NCI-H748 (cell line): ENCODE measurements around the gene MYO3B.
"Not testable (repeated sequence)": the region's sequence is repeated elsewhere in the genome, so short reads cannot be mapped to it uniquely, and the experiment has no call there.

Experiments
- DNase-seq: peaks from one replicate; lab custom pipeline; 2025; ENCODE audit not compliant: unreplicated experiment; lab: John Stamatoyannopoulos, UW

The MYO3B gene

DNA sequence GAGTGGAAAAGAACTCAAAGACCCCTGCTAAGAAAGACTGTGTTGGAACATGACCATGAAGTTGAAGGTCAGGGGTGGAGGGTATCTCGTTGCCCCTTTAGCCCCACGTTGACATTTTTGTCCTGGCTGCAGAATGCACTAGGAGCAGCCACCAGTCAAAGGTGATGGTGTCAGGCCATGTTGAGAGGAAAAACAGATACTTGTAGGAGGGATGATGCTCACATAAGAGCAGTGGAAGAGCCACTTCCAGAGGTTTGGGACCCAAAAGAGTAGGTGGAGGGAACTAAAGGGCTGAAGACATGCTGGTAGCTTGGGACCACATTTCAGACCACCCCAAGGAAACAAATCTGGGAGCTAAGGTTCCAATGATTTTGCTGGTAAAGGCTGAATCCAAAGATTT, 159.0 kb downstream of the MYO3B start:
- no peak for DNase-seq

- DNase-seq = peak; percentile 81
Observed at GRCh38 chr2:170339322-170339721, 161.4 kb downstream of the MYO3B start.

- DNase-seq = peak; percentile 78
Observed at GRCh38 chr2:170339750-170340692, 162.1 kb downstream of the MYO3B start.

- DNase-seq = no peak
Observed at GRCh38 chr2:170340693-170341068, 162.7 kb downstream of the MYO3B start.

DNA sequence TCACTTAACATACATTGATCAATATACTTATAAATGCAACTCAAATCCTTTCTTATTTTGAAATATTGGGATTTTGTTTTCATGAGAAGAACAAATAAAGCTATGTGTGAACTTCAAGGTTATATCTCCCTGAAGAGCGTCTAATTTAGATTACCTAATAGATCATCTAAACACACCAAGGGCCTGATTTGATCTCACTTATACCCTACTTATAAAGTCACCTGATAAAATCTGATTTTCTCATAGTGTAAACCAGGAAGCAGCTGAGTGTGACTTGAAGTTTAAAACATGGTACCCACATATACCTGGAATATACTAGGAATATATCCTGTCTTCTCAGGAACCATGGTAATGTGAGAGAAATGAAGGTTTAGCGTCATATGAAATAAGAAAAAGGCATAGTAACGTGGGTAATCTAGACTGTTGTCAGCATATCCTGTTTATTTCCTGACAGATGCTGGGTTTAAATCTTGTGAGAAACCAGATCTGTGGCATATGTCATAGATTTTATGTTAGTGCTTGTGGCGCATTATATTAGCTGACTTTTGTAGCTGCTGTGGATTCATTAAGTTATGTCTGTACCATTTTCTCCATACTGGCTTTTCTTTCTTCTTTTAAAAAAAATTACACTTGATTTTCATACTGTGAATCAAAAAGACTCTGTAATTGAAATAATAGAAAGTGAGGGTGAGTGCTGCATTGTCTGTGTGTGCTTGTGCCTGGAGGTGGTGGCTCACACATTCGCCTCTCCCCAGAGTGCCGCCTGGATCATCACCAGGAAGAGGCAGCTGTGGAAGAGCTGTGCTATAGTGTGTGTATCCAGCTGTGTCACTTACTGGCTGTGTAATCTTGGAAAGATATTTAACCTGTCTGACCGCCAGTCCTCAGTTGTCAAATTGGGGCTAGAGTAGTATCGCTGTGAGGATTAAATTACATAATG, 164.0 kb downstream of the MYO3B start:
- DNase-seq = peak; percentile 48

DNA sequence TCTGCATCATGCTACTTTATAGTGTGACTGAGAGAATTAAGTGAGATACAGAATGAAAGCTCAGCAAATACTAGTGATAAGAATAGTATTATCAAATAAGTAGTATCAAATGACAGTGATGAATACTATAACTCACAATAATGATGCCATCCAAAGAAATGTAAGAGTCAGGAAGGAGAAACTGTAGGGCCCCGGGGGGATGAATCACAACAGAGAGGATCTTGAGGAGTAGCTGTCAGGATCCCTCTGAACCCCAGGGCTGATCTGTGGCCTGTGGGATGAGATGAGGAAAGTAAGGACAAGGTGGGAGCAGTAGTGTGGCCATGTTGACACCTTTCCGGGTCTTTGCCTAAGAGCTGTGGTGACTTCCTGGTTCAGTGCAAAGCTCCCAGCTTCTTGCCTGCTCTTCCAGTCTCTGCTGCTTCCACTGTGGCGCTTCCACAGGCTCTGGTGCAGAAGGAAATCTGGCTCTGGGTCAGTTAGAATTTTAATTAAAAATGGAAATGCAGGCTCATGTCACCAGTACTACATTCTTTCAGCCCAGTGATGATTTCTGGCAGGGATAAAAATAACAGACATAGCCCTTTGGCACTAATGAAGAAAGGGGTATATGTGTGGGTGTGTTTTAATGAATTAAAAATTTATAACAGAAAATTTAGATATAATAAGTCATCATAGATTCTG, 166.9 kb downstream of the MYO3B start:
- no peak for DNase-seq

- DNase-seq = no peak
Observed at GRCh38 chr2:170345607-170346006, 167.7 kb downstream of the MYO3B start.

DNA sequence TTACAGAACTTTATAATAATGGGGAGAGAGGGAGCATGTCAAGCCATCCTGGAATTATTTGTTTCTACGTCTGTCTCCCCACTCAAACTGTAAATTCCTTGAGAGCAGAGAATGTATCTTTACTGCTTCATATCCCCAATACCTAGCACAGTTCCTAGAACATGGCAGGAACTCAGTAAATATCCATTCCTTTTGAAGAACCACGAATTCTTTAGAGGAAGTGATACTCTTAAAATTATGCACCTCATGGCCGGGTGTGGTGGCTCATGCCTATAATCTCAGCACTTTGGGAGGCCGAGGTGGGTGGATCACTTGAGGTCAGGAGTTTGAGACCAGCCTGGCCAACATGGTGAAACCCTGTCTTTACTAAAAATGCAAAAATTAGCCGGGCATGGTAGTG, 171.3 kb downstream of the MYO3B start:
- not testable (repeated sequence) for DNase-seq

DNA sequence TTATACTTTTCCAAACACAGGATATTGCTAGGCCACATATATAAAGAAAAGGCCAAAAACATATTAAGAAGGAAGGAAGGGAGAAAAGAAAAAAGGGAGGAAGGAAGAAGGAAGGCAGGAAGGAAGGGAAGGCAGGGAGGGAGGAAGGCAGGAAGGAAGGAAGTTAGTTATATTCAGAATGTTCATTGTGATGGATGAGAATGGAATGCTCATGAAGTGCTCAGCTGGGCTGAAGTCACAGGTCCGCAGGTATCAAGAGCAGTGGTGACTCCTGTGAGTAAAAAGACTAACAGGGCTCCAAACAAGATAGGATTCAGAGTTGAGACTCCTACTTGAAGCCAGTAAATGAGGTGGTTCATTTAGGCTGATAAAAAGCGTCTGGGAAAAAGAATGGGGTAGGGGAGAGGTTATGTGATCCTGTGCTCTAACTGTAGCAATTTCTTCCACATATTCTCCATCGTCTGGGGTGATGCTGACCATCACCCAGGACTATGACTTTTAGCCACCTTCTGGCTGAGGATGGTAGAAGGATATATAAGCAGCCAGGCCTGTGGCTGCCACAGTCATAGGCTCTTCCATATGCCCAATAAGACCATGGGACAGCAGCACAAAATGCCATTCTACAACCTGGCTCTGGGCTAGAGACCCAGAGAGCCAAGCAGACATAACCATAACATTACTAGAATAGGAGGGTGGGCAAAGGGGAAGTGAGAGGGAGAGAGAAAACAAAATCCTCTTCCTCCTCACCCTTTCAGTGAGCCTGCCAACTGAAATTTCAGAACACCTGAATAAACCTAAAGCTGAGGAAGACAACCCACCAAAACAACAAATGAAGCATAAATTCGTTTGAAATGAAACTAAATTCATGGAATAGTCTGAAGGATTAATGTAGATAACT, 173.2 kb downstream of the MYO3B start:
- no peak for DNase-seq

DNA sequence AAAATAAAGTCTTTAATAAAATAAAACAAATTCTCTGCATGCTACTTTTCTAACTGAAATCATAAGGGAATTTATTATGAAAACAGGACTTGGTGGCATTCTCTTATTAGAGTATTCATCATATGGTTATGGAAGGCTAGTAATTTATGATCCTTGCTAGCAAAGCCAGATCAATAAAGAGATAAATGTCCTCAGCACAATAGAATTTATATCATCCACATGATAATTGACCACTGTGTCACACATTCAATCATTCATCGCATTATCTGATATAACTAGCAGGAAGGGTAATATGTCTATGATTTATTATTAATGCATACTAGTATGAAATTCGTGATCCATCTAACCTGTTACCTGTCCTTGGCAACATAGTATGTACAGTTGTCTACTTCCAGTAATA, 175.8 kb downstream of the MYO3B start:
- DNase-seq = no peak

GRCh38 chr2:170354388-170354787, 176.4 kb downstream of the MYO3B start:
- peak; percentile 95 for DNase-seq

GRCh38 chr2:170354855-170355780, 177.2 kb downstream of the MYO3B start:
- peak; percentile 97 for DNase-seq

- no peak for DNase-seq
Observed at GRCh38 chr2:170359466-170359865, 181.5 kb downstream of the MYO3B start.

GRCh38 chr2:170360546-170361089, 182.7 kb downstream of the MYO3B start:
- DNase-seq = no peak

- peak; percentile 75 for DNase-seq
Observed at GRCh38 chr2:170361090-170361936, 183.4 kb downstream of the MYO3B start.

GRCh38 chr2:170362313-170362870, 184.4 kb downstream of the MYO3B start:
- no peak for DNase-seq

GRCh38 chr2:170362871-170363631, 185.1 kb downstream of the MYO3B start:
- DNase-seq = peak; percentile 52
